ENCODE results near the gene CST11.
A peak's percentile ranks its signal among the peaks of the same experiment; 100 is the strongest.

CST11 gene

GRCh38 chr20:23401051-23401450, 51.6 kb downstream of the CST11 start:
- no peak overlapping the region for H3K9ac ChIP-seq
- peaks cover 21% of the 10 kb centered on the region for H3K79me2 ChIP-seq
- H3K27me3 ChIP-seq (ENCODE audit: control insufficient read depth, insufficient read depth, low read length): no peaks in the 10 kb centered on the region
- H3K4me1 ChIP-seq: peaks cover 17% of the 10 kb centered on the region
- no peak overlapping the region for H3K4me3 ChIP-seq (ENCODE audit: low read depth, low read length)
- H2AFZ ChIP-seq: no peak overlapping the region
- H3K27ac ChIP-seq: peak overlapping the region; percentile 55
- no peaks in the 10 kb centered on the region for H3K9me3 ChIP-seq (ENCODE audit: control insufficient read depth, low read length)
- no peak for TF ChIP-seq CTCF (IDR thresholded peaks at IDR 0.05)
- H3K4me2 ChIP-seq (ENCODE audit: low read length): peak overlapping the region; percentile 24
- H3K36me3 ChIP-seq (ENCODE audit: control insufficient read depth, insufficient read depth, low read length): no peaks in the 10 kb centered on the region
